Measurements from ENCODE around the gene FAM240A. TPM values are rescaled to one million over a fixed set of nuclear protein-coding genes. Genes with fewer than 3 reads are reported as not detected.
A peak's percentile ranks its signal among the peaks of the same experiment; 100 is the strongest.

FAM240A gene
- total RNA-seq, 1 donor from 2014 or later: not detected

DNA sequence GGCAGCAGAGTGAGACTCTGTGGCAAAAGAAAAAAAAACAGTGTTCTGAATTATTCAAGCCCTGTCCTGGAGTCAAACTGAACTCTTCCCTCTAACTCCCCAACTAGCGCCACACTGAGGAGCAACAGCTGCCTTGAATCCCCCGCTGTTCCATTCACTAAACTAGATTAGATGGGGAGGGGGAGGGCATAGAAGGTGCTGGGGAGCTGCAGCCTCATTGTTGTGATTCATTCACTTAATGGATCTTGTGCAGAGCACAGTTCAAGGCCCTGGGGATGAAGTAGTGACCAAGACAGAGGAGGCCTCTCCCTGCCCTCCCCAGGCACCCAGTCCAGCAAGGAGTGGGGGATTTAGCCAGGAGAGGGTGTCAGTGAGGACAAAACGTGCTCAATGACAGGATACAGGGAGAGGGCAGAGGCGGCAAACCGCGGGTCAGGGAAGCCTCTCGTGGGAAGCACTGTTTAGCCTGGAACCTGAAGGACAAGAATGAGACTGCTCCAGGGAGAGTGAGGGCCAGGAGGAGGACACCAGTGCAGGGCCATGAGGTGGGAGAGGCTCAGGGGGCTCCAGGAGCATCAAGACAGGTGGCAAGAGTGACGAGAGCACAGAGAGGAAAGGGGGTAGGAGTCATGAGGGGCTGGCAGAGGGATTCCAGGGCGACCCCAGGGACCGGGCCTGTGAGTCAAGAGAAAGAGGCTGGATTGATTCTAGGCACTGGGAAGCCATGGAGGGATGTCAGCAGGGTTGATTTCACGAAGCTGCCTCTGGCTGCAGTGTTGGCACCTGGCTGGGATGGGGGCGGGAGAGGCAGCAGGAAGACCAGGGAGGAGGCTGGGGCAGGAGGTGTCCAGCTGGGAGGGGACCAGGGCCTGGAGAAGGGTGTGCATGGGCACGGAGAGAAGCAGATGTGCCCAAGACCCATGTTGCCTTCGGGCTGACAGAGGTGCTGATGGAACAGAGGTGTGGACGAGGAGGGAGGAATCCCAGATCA, 49.7 kb downstream of the FAM240A start:
- no peak for DNase-seq (ENCODE audit: low read depth in 2 of 2)

GRCh38 chr3:46662771-46663551, 50.6 kb downstream of the FAM240A start:
- peak in 1 of 2 donors; percentile 46 for DNase-seq (ENCODE audit: low read depth in 2 of 2)

DNA sequence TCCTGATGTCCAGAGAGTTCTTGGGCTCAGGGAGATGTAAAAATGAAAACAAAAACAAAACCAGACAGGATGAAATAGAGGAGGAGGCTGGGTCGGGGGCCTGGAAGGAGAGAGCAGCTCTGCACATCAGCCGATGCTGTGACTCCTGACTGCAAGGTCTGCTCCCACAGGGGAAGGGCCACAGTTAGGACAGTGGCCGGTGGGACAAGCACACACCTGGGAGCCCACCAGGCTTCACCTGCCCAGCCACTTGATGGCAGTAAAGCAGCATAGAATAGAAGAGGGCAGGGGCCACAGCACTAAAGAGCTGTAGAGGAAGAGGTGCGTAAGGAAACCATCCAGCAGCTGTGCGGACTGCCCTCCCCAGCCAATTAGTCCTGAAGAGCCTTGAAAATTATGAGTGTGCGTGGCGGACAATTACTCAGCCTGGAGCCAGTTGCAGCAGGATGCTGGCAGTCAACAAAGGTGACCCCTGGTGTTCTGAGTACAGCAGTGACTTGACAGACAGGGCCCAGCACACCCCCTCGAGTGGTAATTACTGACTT, 51.3 kb downstream of the FAM240A start:
- DNase-seq (ENCODE audit: low read depth in 2 of 2): peak; percentile 41 to 78

DNA sequence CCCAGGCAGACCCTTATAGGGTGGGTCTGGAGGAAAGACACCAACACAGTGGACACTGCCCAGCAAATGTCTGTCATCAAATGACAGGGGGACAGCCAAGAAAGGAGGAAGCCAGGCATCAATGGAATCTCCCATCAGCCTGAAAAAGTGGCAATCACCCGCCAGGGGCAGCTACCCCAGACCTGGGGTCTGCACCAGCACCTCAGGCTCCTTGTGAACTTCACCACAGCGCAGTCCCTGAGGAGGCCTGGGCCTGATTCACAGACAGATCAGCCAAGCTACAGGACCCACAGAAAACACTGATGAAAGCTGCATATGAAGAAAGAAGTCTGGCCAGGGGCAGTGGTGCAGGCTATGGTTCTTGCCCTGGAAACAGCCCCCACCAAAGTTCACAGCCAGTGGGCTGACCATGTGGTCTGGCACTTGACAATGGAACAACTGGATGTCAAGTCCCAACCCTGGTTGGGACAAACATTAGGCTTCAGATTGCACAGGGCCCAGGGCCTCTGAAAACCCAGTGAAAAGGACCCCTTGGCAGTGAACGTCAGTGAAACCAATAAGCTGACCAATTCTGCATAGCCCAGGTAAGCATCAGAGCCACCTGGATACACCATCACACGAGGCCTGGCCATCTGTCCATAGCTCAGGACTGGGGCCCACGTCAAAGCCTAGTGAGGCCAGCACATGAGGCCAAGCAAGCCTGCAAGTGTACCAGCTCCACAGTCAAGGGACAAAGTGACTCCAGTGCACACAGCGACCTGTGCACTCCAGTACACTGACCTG, 52.1 kb downstream of the FAM240A start:
- DNase-seq (ENCODE audit: low read depth in 2 of 2): no peak

DNA sequence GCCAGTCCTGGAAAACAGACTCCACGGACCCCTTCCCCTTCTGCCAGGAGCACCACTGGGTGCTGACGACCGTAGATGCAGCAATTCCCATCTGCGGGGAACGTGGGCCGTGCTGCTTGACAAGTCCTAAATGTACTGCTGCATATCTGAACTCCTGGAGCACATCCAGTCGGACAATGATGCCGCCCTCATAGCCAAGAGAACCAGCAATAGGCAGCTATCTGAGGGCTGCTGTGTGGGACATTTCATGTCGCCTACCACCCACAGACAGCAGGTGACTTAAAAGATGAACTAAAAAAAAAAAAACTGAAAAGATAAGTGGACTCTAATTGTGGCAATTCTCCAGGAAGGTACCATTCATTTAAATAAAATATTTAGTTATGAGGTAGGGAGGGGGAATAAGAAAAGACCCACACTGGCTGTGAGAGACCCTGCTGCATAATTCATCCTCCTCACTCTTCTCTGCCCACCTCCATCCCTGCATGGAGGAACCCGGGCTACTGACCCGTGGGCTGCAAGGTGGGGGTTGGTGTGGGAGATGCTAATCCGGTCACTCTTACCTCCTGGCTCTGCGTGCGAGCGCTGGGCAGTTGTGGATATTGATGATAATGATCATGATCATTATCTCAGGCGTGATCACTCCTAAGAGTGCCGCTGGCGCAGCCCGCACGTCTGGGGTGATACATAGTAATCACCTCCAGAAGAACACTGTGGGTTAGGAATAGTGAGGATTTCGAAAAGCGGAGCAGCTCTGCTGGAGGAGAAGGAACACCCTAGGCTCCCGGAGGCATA, 52.8 kb downstream of the FAM240A start:
- DNase-seq (ENCODE audit: low read depth in 2 of 2): no peak

DNA sequence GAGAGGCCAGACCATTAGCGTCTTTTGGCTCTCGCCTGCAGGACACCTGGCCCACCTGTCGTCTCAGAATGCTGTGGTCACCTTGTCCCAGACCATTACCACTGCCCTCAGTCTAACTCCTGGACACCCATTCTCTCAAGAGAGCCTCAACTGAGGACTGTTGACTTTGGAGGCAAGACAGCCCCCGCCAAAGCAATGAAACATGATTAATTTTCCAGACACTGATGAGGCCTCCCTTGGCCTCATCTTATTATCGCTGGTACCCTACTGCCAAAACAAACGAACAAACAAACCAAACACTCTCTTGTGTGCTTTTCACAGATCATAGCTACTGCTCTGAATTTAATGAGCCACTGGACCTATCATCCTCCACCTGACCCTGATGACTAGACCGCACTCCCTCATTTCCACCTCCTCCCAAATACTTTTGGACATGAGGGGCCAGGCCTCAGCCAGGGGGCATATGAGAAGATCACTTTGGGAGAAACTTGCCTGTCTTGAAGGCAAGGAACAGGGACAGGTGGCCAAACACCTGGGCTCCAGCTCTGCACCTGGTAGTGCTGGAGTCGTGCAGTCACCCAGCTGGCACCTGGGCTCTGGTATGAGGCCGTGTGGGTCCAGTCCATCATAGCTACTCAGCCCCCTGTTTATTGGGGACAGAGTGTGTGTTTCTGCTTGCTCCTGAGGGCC, 53.6 kb downstream of the FAM240A start:
- no peak for DNase-seq (ENCODE audit: low read depth in 2 of 2)

- no peak for DNase-seq (ENCODE audit: low read depth in 2 of 2)
Observed at GRCh38 chr3:46666453-46666845, 54.1 kb downstream of the FAM240A start.

DNA sequence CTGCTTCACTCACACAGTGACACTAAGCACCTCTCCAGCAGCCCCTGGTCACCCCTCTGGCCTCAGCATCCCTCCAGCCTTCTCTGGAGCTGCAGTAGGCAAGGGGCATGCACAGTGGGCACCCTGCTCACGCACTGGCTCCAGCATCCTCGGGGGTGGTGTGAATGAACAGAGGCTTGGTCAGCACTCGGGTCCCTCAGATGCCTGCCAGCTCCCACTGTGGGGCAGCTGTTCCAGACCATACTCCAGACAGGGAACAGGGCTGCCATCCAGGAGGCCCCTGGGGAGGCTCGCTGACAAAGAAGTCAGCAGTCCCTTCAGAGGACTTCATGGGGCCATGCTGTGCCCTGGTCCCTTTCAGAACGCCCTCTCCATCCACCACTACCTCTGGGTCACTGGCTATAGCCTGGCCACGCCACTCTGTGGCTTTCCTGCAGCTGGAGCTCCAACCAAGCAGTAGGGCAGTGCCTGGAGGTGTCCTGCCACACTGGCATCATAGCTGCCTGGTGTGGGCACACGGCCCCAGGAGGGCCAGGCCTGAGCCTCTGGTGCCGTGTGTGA, 54.8 kb downstream of the FAM240A start:
- no peak for DNase-seq (ENCODE audit: low read depth in 2 of 2)

DNA sequence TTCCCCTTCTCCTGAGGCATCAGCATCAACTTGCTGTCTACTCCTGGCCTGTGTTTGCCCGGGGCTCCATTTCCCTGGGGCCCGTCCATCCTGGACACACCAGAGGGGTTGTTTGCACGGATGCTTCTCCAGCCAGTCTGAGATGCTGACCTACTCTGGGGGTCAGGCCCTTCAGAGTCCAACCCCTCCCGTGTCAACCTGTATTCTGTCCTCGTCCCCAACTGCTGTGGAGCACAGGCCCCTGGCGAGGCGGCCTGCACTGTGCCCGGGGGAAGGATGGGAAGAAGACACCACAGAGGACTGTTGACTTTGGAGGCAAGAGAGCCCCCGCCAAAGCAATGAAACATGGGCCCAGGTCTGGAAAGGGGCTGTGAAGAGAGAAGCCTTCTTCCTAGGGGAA, 55.3 kb downstream of the FAM240A start:
- no peak for DNase-seq (ENCODE audit: low read depth in 2 of 2)

- no peak for DNase-seq (ENCODE audit: low read depth in 2 of 2)
Observed at GRCh38 chr3:46668116-46668515, 55.8 kb downstream of the FAM240A start.

DNA sequence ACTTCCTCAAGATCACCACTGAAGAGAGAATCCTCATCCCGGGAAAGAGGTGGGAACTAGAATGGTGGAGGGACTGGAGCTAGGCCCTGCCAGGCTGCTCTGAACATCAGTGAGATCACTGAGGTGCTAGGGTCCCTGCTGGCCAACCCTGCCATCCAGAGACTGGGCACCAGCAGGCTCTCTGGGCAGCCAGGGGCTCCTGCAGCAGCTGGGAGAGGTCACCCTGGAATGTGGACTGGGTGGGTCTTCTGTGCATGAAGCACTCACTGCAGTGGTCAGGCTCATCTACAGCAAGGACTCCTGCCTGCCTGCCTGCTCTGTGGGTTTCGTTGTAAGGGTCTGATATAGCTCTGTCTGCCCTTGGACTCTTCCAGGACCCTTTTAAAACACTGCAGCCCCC, 56.3 kb downstream of the FAM240A start:
- no peak for DNase-seq (ENCODE audit: low read depth in 2 of 2)

DNA sequence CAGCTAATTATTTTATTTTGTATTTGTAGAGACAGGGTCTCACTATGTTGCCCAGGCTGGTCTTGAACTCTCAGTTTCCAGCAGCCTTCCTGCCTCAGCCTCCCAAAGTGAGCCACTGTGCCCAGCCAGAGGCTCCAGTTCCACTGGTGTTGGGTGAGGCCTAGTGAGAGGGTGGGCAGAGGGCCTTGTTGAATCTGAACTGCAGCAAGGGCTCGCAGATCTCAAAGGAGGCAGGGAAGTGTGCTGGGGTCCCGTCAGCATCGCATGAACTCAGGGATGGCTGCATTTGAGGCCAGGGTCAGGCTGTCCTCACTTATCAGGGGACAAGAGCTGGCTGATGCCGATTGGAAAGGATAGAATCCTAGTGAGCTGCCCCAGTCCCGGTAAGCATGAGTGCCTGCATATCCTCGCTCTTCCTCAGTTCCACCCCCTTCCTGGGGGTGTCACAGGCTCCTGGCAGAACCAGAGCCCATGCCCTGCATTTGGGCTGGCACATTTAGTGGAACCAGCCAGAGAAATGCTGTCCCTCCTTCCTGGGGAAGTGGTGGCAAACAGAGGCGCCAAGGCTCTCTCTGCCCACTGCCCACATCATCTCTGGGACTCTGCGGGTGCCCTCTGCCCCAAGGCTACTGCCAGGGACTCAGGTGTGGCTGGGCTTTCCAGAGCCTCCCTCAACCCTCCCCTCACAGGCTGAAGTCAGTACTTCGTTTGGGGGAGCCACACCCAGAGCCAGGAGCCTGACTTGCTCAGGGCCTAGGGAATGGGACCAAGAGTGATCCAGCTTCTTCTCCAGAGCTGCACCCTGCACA, 57.1 kb downstream of the FAM240A start:
- no peak for DNase-seq (ENCODE audit: low read depth in 2 of 2)

DNA sequence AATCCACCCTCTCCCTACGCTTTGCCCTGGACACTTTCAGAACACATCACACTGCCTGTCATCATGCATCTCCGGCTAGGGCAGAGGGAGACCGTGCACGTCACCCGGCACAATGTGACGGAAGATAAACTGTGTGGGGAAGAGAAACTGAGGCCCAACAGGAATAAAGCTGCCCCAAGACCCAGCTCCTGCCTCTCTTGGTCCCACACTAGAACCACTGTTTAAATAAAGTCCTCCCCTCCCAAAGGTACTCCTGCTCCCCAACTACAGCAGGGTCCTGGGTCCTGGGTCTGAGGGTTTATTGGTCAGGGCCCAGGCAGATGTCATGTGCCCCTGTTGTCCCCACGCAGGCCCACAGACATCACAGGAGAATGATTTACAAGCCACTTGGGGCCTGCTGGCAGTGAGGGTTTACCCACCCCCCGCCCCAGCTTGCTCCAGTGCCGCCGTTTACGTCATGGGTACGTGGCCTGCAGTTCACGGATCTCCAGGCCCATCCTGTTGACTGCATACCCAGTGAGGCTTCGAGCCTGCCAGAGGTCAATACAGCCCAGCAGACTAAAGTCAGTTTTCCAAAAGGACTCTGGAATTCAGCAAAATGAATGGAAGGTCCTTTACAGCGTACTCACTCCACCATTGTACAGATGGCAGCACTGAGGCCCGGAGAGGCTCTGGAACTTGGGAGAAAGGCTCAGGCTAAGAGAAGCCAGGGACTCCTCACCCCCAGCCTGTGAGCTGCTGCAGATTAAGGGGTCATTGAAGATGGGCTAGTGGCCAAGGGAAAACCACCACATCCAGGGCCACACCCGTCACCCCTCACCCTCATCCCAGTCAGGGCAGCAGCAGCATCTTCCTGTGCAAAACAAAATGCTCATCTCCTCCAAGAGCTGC, 57.9 kb downstream of the FAM240A start:
- peak in 1 of 2 donors; percentile 30 for DNase-seq (ENCODE audit: low read depth in 2 of 2)

DNA sequence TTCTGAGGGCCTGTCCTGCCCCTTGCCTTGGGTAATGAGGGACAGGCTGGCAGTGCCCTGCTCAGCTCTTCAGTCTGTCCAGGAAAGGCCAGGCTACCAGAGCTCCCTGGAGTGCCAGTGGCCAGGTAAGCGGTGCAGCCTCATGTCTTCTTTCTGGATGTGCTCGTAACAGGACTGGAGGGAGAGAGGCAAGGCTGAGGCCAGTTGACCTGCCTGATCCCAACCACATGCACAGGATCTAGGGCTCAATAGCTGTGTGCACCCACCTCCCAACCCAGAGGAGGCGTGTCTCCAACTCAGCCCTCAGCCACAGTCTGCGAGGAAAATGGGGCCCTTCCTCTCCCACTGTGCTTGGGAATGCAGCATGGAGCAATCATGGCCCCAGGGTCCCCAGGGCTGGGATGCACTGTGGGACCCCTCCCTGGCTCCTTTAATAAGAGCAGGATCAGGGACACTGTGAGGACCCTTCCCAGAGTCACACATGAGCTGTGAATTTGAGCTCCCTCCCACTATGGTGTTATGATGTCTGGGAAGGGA, 58.6 kb downstream of the FAM240A start:
- no peak for DNase-seq (ENCODE audit: low read depth in 2 of 2)

GRCh38 chr3:46671541-46672348, 59.4 kb downstream of the FAM240A start:
- DNase-seq (ENCODE audit: low read depth in 2 of 2): no peak

DNA sequence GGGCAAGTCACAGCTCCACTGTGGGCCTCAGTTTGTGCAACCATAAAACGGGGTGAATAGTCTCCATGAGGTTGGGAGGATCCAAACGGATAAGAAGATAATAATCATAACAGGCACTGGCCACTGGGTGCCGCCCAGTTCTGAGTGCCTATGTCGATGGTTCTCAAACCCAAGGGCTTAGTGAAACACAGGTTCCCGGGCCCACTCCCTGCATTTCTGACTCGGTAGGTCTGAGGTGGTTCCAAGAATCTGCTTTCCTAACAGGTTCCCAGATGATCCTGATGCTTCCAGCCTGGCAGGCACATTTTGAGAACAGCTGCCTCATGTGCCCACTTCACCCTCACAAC, 60.0 kb downstream of the FAM240A start:
- DNase-seq (ENCODE audit: low read depth in 2 of 2): no peak

Data from lung microvascular endothelial cell (primary cell).